Activated CD4-positive, alpha-beta T cell treated with anti-CD3 and anti-CD28 coated beads, Interleukin-2, amount 50 U/mL, for 24 hours (primary cell): ENCODE measurements around the gene ARG2.
A peak's percentile ranks its signal among the peaks of the same experiment; 100 is the strongest.

Experiments
- DNase-seq, 2 donors: peaks; one replicate each; pipeline ENCODE4 v3.0.0-alpha.2; 2020; ENCODE audit warnings: low read depth in 1 of 2, low spot score in 1 of 2

Gene ARG2

GRCh38 chr14:67680121-67680602 is 60.4 kb downstream of the ARG2 start:
- no peak for DNase-seq

DNA sequence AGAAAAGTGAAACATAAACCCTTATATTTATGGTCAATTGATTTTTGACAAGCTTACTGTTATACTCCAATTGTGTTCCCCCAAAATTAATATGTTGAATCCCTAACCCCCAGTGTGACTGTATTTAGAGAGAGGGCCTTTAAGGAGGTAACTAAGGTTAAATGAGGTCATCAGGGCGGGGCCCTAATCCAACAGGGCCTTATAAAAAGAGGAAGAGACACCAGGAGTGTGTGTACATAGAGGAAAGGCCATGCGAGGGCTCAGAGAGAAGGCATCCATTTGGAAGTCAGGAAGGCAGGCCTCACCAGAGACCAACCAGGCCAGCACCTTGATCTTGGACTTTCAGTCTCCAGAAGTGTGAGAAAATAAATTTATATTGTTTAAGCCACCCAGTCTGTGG is 61.2 kb downstream of the ARG2 start:
- no peak for DNase-seq

DNA sequence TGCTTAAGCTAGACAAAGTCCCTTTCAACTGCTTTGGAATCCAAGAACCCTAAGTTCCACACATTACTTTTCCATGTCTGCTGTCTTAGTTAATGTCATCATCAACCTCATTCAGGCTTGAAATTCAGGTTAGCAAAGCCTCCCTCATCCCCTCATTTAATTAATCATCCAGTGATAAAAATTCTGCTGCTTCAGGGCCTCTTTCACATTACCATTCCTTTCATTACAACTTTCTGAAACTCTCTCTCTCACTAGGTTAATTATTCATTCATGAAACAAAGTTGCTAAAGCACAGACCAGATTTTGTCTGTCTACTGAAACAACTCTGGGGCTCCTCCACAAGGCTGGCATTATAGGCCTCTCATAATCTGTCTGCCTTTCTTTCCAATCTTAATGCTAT is 64.1 kb downstream of the ARG2 start:
- DNase-seq: no peak

- DNase-seq: no peak
Observed at GRCh38 chr14:67690011-67690410, 70.3 kb downstream of the ARG2 start.

- peak; percentile 35 to 70 for DNase-seq
Observed at GRCh38 chr14:67694791-67695393, 75.2 kb downstream of the ARG2 start.

GRCh38 chr14:67695394-67695949 is 75.8 kb downstream of the ARG2 start, which contains the start of gene RDH11:
TSS of gene RDH11 (minus strand) at chr14:67695764. CDS start at chr14:67695703, 61 bp downstream.
- peak; percentile 55 to 82 for DNase-seq

DNA sequence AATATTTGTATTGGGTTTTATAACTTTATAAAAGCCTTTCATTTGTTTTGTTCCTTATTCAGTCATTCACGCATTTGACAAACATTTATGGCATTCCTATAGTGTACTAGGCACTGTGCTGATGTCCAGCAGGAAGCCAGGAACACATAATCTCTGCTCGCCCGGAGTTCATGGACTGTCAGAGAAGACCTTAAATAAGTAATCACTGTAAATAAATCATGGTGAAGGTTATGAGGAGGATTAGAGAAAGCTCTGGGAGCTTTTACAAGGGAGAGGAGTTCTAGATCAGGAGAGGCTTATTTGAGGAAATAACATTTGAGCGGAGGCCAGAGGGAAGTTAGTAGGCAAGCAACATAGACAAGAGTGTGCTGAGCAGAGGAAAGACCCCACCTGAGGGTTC is 77.3 kb downstream of the ARG2 start:
- DNase-seq: no peak

DNA sequence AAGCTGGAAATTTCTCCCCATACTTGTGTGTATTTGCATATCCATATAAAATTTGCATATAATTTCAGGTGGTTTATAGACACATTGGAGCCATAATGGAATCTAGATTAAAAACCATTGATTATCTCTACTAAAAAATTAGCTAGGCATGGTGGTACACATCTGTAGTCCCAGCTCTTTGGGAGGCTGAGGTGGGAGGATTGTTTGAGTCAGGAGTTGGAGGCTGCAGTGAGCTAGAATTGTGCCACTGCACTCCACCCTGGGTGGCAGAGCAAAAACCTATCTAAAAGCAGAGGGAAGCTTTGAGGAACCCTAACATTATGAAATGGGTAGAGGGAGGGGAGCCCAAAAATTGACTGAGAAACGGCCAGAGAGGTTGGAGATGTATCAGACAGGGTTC is 78.5 kb downstream of the ARG2 start:
- no peak for DNase-seq
